HEK293 (cell line): ENCODE results near the gene GALNT2.

ENCODE experiments used
- ATF2 ChIP-seq: fragments of 450-650 bp; formaldehyde crosslinking; IDR thresholded peaks from 2 replicates; pipeline ENCODE4 v1.5.1; 2016; ENCODE audit warnings: missing biosample characterization, missing genetic modification characterization, low read depth
- EGR2 ChIP-seq: fragments of 450-650 bp; formaldehyde crosslinking; IDR thresholded peaks from 2 replicates; pipeline ENCODE4 v1.5.1; 2016; ENCODE audit warnings: low read depth, missing biosample characterization, missing genetic modification characterization
- ELK4 ChIP-seq: IDR thresholded peaks from 2 replicates; pipeline ENCODE4 v1.6.1; 2011; ENCODE audit warnings: mild to moderate bottlenecking, low read depth, low read length, borderline replicate concordance
- REPIN1 ChIP-seq: fragments of 450-650 bp; formaldehyde crosslinking; IDR thresholded peaks from 2 replicates; pipeline ENCODE4 v1.5.1; 2017; ENCODE audit warnings: missing biosample characterization, missing genetic modification characterization, low read depth
- SALL2 ChIP-seq: fragments of 450-650 bp; formaldehyde crosslinking; IDR thresholded peaks from 2 replicates; pipeline ENCODE4 v1.5.0; 2017; ENCODE audit warnings: missing biosample characterization, mild to moderate bottlenecking, missing genetic modification characterization, borderline replicate concordance
- SP2 ChIP-seq: fragments of 450-650 bp; formaldehyde crosslinking; IDR thresholded peaks from 2 replicates; pipeline ENCODE4 v1.5.1; 2016; ENCODE audit warnings: missing biosample characterization, missing genetic modification characterization
- TSHZ1 ChIP-seq: fragments of 450-650 bp; formaldehyde crosslinking; IDR thresholded peaks from 2 replicates; pipeline ENCODE4 v1.5.1; 2016; ENCODE audit warnings: missing biosample characterization, missing genetic modification characterization, borderline replicate concordance
- ZBTB48 ChIP-seq: fragments of 450-650 bp; formaldehyde crosslinking; IDR thresholded peaks from 2 replicates; pipeline ENCODE4 v1.5.1; 2016; ENCODE audit warnings: missing biosample characterization, missing genetic modification characterization
- ZBTB6 ChIP-seq: fragments of 450-650 bp; formaldehyde crosslinking; IDR thresholded peaks from 2 replicates; pipeline ENCODE4 v1.5.1; 2017; ENCODE audit warnings: missing biosample characterization, missing genetic modification characterization
- ZIC2 ChIP-seq: fragments of 450-650 bp; formaldehyde crosslinking; IDR thresholded peaks from 2 replicates; pipeline ENCODE4 v1.5.1; 2016; ENCODE audit warnings: missing biosample characterization, missing genetic modification characterization
- ZNF174 ChIP-seq: fragments of 450-650 bp; formaldehyde crosslinking; IDR thresholded peaks from 2 replicates; pipeline ENCODE4 v1.5.0; 2017; ENCODE audit warnings: missing biosample characterization, mild to moderate bottlenecking, missing genetic modification characterization
- ZNF248 ChIP-seq: fragments of 450-650 bp; formaldehyde crosslinking; IDR thresholded peaks from 2 replicates; pipeline ENCODE4 v1.5.1; 2017; ENCODE audit warnings: missing biosample characterization, missing genetic modification characterization
- ZNF274 ChIP-seq, 2 experiments: fragments of 200-500 bp in 1 of 2; fragments of 450-650 bp in 1 of 2; sonication (Bioruptor generic) in 1 of 2; formaldehyde crosslinking in 1 of 2; IDR thresholded peaks; 2 replicates each; pipeline versions ENCODE4 v1.5.1 to v1.6.1; 2014 to 2016; ENCODE audit warnings: borderline replicate concordance in 1 of 2, inconsistent platforms in 1 of 2, low read length in 1 of 2, missing biosample characterization in 1 of 2, missing genetic modification characterization in 1 of 2
- ZNF280D ChIP-seq: fragments of 450-650 bp; formaldehyde crosslinking; IDR thresholded peaks from 2 replicates; pipeline ENCODE4 v1.5.1; 2016; ENCODE audit warnings: missing biosample characterization, missing genetic modification characterization
- ZNF335 ChIP-seq: fragments of 450-650 bp; formaldehyde crosslinking; conservative IDR thresholded peaks from 2 replicates; pipeline ENCODE4 v1.5.1; 2016; ENCODE audit warnings: missing biosample characterization, missing genetic modification characterization
- ZNF366 ChIP-seq: fragments of 450-650 bp; formaldehyde crosslinking; conservative IDR thresholded peaks from 2 replicates; pipeline ENCODE4 v1.5.1; 2016; ENCODE audit warnings: missing biosample characterization, missing genetic modification characterization
- ZNF404 ChIP-seq: fragments of 450-650 bp; formaldehyde crosslinking; IDR thresholded peaks from 2 replicates; pipeline ENCODE4 v1.5.1; 2017; ENCODE audit warnings: missing biosample characterization, missing genetic modification characterization
- ZNF423 ChIP-seq: fragments of 450-650 bp; formaldehyde crosslinking; IDR thresholded peaks from 2 replicates; pipeline ENCODE4 v1.5.1; 2016; ENCODE audit warnings: missing biosample characterization, missing genetic modification characterization
- ZNF521 ChIP-seq: fragments of 450-650 bp; formaldehyde crosslinking; IDR thresholded peaks from 2 replicates; pipeline ENCODE4 v1.5.1; 2017; ENCODE audit warnings: missing biosample characterization, mild to moderate bottlenecking, missing genetic modification characterization
- ZNF580 ChIP-seq: fragments of 450-650 bp; formaldehyde crosslinking; IDR thresholded peaks from 2 replicates; pipeline ENCODE4 v1.5.1; 2016; ENCODE audit warnings: missing biosample characterization, missing genetic modification characterization
- ZNF596 ChIP-seq: fragments of 450-650 bp; IDR thresholded peaks from 2 replicates; pipeline ENCODE4 v1.5.0; 2018; ENCODE audit warnings: missing biosample characterization, mild to moderate bottlenecking, missing genetic modification characterization, moderate library complexity
- ZNF654 ChIP-seq: fragments of 450-650 bp; formaldehyde crosslinking; IDR thresholded peaks from 2 replicates; pipeline ENCODE4 v1.5.1; 2016; ENCODE audit warnings: low read depth, missing biosample characterization, missing genetic modification characterization
- ZNF791 ChIP-seq: fragments of 450-650 bp; formaldehyde crosslinking; IDR thresholded peaks from 2 replicates; pipeline ENCODE4 v1.5.1; 2016; ENCODE audit warnings: missing biosample characterization, missing genetic modification characterization
- ZNF792 ChIP-seq: fragments of 450-650 bp; formaldehyde crosslinking; IDR thresholded peaks from 2 replicates; pipeline ENCODE4 v1.5.1; 2016; ENCODE audit warnings: missing biosample characterization, missing genetic modification characterization
- ZSCAN23 ChIP-seq: fragments of 450-650 bp; formaldehyde crosslinking; IDR thresholded peaks from 2 replicates; pipeline ENCODE4 v1.5.1; 2016; ENCODE audit warnings: missing biosample characterization, missing genetic modification characterization
- TF ChIP-seq, protein P1 (sequence below): fragments of 450-650 bp; formaldehyde crosslinking; IDR thresholded peaks from 2 replicates; pipeline ENCODE4 v1.5.1; 2017; ENCODE audit warnings: missing biosample characterization, missing genetic modification characterization

Gene GALNT2

DNA sequence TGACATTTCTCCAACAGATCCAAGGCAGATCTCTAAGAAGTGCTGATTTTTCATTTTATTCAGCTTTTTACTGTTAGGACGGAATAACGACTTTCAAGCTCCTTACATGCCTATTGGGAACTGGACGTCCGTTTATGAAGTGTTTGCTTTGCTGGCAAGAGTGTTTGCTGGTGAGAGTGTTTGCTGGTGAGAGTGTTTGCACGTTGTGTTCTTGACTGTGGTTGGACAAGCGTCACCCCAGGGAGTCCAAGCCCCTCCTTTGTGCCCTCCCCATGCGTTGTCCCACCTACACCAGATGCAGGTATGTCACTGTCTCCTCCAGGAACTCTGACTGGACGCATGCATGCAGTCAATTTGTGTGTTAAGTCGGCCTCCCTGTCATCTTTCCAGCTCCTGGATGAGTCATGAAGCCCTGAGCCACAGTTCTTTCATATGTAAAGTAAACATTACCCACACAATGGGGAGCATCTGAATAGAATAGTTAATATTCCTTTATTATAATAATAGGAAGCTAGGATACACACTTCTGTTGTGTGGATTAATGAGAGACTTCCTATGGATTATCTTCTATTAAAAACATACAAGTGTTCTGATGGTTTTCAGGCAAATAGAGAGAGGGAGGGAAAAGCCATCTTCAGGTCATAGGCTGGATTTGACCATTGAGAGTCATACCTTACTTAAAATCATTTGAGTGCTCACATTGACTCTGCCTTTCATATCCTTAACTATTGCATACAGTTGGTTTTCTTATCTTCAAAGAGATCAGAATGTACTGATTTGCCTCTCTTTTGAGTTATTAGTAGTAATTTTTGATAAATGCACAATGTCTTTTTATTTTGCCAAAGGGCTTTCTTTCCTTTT, 119.2 kb downstream of the GALNT2 start (continued):
- no peak for TF ChIP-seq ZNF280D (tag by site-specific recombination)
- no peak for TF ChIP-seq ZBTB48 (tag by site-specific recombination)
- no peak for TF ChIP-seq ZNF248
- TF ChIP-seq ZNF791 (tag by site-specific recombination): no peak
- peak; percentile 26; the same call in 1 of the 2 replicates for TF ChIP-seq ZNF335 (tag by site-specific recombination)
- TF ChIP-seq ZIC2 (tag by site-specific recombination): no peak
- no peak for TF ChIP-seq ZBTB6 (tag by site-specific recombination)
- TF ChIP-seq ELK4: no peak
- no peak for TF ChIP-seq ZNF174 (tag by site-specific recombination)
- TF ChIP-seq ATF2 (tag by site-specific recombination): no peak
- TF ChIP-seq ZNF423 (tag by site-specific recombination): peak; percentile 32; the same call in 1 of the 2 replicates
- no peak for TF ChIP-seq ZNF274 (IDR thresholded peaks at IDR 0.05; ENCODE audit: low read length)
- TF ChIP-seq ZNF274 (tag by site-specific recombination; IDR thresholded peaks at IDR 0.05; ENCODE audit: borderline replicate concordance): no peak
- TF ChIP-seq ZNF654: no peak
- TF ChIP-seq, protein P1, sequence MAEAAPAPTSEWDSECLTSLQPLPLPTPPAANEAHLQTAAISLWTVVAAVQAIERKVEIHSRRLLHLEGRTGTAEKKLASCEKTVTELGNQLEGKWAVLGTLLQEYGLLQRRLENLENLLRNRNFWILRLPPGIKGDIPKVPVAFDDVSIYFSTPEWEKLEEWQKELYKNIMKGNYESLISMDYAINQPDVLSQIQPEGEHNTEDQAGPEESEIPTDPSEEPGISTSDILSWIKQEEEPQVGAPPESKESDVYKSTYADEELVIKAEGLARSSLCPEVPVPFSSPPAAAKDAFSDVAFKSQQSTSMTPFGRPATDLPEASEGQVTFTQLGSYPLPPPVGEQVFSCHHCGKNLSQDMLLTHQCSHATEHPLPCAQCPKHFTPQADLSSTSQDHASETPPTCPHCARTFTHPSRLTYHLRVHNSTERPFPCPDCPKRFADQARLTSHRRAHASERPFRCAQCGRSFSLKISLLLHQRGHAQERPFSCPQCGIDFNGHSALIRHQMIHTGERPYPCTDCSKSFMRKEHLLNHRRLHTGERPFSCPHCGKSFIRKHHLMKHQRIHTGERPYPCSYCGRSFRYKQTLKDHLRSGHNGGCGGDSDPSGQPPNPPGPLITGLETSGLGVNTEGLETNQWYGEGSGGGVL (tag by site-specific recombination): no peak
- TF ChIP-seq ZNF596: no peak
- TF ChIP-seq SALL2 (tag by site-specific recombination): no peak
- TF ChIP-seq TSHZ1: peak; percentile 53; the same call in 1 of the 2 replicates
- 0 out of 2 replicates have a peak, but pooled peaks have one; percentile 68 for TF ChIP-seq ZNF792 (tag by site-specific recombination)
- no peak for TF ChIP-seq ZNF521
- TF ChIP-seq ZSCAN23: no peak
- TF ChIP-seq SP2 (tag by site-specific recombination): peak; percentile 86
- no peak for TF ChIP-seq EGR2 (tag by site-specific recombination)
- TF ChIP-seq REPIN1 (tag by site-specific recombination): no peak
- no peak for TF ChIP-seq ZNF404 (tag by site-specific recombination)
- TF ChIP-seq ZNF366: peak; percentile 38; the same call in 1 of the 2 replicates
- no peak for TF ChIP-seq ZNF580 (tag by site-specific recombination)
